D721Med (cell line): ENCODE measurements around the gene LAMA3.

Source experiments
- DNase-seq: peaks from one replicate; pipeline ENCODE4 v3.0.0; 2011; ENCODE audit warnings: low spot score; ENCODE audit not compliant: insufficient read length
- FAIRE-seq: peaks from 2 replicates; lab custom pipeline; 2011; peaks lifted over from hg19 to GRCh38; lab: Jason Lieb, UNC
- TF ChIP-seq, protein P1 (sequence below): IDR thresholded peaks from 2 replicates; pipeline ENCODE4 v1.5.1; 2012; ENCODE audit warnings: mild to moderate bottlenecking, control low read depth; ENCODE audit not compliant: insufficient read depth; ENCODE audit errors: missing control alignments

LAMA3 gene

DNA sequence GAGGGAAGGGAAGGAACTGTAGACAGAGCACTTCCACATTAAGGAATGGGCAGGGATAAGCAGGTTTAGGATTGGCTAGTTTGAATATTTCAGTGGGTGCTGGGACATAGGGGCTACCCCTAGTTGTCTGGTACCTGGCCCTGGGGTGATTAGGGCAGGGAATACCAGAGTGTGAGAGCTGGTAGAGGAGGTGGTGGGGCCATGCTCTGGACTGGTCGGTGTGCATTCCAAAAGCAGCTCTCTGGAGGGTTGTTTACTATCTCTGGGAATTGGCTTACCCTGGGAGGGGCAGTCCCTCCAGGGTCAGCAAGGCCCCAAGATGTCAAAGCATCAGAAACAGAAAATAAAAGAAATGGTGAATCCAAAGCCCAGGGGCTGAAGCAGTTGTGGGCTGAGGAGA is 103.8 kb downstream of the LAMA3 start:
- no peak for DNase-seq
- TF ChIP-seq, protein P1, sequence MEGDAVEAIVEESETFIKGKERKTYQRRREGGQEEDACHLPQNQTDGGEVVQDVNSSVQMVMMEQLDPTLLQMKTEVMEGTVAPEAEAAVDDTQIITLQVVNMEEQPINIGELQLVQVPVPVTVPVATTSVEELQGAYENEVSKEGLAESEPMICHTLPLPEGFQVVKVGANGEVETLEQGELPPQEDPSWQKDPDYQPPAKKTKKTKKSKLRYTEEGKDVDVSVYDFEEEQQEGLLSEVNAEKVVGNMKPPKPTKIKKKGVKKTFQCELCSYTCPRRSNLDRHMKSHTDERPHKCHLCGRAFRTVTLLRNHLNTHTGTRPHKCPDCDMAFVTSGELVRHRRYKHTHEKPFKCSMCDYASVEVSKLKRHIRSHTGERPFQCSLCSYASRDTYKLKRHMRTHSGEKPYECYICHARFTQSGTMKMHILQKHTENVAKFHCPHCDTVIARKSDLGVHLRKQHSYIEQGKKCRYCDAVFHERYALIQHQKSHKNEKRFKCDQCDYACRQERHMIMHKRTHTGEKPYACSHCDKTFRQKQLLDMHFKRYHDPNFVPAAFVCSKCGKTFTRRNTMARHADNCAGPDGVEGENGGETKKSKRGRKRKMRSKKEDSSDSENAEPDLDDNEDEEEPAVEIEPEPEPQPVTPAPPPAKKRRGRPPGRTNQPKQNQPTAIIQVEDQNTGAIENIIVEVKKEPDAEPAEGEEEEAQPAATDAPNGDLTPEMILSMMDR, result no peak
- no peak for FAIRE-seq

DNA sequence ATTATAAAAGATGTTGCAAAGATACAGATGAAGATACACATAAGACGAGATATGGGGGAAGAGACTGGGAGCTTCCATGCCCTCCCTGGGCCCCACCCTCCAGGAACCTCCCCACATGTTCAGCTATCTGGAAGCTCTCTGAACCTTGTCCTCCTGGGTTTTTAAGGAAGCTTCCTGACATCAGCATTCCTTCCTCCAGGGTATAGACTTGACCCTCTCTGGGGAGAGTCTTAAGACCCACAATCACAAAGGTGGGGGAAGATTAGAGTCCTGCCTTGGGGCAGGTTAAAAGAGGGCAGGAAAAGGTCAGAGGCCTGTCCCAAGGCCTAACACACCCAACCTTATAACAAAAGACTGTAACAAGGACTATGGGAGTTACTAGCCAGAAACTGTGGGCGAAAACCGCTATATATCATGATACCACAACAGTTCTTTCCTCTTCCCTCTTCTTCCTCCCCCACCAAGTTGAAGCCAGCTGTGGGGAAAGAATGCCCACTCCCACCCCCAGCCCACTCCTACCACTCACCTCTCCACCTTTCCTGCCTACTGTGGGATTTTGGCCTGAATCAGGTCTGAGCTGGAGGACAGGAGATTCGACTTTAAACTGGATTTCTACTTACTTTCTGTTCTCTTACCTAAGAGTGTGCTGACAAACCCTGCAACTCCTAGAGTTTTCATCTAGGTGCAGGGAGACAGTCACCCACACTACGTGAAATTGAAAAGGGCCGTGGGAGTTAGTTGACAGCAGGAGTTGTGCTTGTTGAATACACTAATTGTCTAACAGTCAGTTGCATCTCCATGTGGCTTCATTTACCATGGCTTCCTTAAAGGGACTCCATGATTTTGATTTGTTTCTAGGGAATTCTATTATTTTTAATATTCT is 105.0 kb downstream of the LAMA3 start:
- TF ChIP-seq, protein P1, result no peak
- FAIRE-seq (no peak), DNase-seq (no peak)

DNA sequence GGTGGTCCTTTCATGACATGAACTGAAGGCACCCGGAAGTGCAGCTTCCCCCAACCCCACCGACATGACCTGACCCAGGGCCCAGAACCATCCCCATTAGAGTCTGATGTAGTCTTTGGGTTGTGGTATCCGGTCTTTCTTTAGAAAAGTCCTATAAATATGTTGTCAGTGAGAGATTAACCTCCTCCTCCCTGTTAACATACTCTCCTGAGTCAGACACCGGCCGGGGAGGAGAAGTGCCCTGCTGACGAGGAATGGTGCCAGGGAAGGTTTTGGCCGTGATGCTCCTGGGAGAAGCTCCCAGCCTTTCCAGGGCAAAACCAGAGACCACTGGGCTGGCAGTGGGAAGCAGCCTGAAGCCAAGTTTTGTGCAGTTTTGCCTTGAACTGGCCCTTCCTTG is 109.0 kb downstream of the LAMA3 start:
- DNase-seq, result no peak
- no peak for FAIRE-seq
- TF ChIP-seq, protein P1, result no peak

DNA sequence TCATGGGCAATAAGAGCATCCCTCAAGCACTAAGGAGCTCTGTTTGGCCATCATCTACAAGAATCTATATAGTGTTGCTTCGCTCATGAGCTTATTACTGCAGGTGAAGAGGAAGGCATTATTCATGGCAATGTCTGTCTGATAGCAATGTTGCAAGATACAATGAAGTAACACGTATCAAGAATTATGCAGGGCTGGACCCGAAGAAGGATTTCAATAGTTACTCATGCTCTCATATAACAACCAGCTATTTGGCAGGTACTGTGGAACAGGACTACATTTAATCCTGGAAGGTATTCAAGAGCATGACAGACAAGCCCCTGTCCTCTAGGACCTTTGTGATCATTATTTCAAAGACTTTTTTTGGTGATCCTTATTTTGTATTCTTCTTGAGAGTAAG is 109.6 kb downstream of the LAMA3 start:
- FAIRE-seq, result no peak
- TF ChIP-seq, protein P1, result no peak
- no peak for DNase-seq

DNA sequence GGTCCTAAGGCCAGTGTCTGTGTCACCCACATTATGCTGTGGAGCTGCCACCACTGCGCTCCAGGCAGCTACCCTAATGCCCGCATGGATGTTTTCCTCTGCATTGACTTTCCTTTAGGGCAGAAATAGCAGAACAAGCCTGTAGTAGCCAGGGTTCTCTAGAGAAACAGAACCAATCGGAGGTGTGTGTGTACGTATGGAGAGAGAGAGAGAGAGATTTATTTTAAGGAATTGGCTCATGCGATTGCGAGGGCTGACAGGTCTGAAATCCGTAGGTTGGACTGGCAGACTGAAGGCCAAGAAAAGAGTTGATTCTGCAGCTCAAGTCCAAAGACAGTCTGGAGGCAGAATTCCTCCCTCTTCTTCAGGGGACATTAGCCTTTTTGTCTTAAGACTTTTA is 110.3 kb downstream of the LAMA3 start:
- FAIRE-seq, result no peak

DNA sequence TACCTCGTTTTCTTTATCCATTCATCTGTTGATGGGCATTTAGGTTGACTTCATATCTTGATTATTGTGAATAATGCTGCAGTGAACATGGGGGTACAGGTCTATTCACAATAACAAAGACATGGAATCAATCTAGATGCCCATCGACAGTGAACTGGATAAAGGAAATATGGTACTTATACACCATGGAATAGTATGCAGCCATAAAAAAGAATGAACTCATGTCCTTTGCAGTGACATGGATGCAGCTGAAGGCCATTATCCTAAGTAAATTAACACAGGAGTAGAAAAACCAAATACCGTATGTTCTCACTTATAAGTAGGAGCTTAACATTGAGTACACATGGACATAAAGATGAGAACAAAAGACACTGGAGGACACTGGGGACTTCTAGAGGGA is 111.6 kb downstream of the LAMA3 start:
- FAIRE-seq (no peak), DNase-seq (no peak)
- TF ChIP-seq, protein P1, result no peak

More for the DNA sequence above, 110.3 kb downstream of the LAMA3 start:
- no peak for DNase-seq
- TF ChIP-seq, protein P1, result no peak

DNA sequence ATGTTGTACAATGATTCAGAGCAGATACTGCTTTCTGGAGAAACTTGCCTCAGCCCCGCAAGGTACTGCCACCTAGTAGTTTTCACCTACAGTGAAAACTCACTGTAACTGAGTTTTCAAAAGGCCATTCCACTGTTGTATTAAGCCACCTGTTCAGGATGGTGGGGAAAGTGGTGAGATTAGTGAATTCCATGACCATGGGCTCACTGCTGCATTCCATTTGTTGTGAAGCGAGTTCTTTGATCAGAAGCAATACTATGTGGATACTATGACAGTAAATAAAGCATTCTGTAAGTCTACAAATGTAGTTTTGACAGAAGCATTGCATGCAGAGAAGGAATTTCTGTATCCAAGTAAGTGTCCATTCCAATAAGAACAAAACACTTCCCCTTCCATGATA is 113.6 kb downstream of the LAMA3 start:
- no peak for DNase-seq
- no peak for FAIRE-seq
- TF ChIP-seq, protein P1, result no peak
